ENCODE results near the gene EP300.

GRCh38 chr22:41124086-41124485, 31.7 kb downstream of the EP300 start:
- TF ChIP-seq CTCF (IDR thresholded peaks at IDR 0.05): no peak
- TF ChIP-seq POLR2A (IDR thresholded peaks at IDR 0.05): no peak
